OCI-LY3 (cell line): ENCODE measurements around the gene STIM1.

Source experiments
- CTCF ChIP-seq: fragments of 200-600, 300-600 bp; sonication (generic); IDR thresholded peaks from 2 replicates; pipeline ENCODE4 v1.5.1; 2014; ENCODE audit warnings: antibody characterized with exemption, low read length, low read depth
- EZH2phosphoT487 ChIP-seq: fragments of 200-600 bp; shearing (Covaris generic); IDR thresholded peaks from 2 replicates; pipeline ENCODE4 v1.6.1; 2018; ENCODE audit warnings: antibody characterized with exemption, mixed run types, low read depth

GRCh38 chr11:4044976-4045646 lies 189.6 kb downstream of the STIM1 start:
- TF ChIP-seq CTCF (no peak), EZH2phosphoT487 (no peak)
